B cell (primary cell): ENCODE data around the gene PSMC3IP. TPM values are rescaled to one million over a fixed set of nuclear protein-coding genes. Genes with fewer than 3 reads are reported as not detected.
A peak's percentile ranks its signal among the peaks of the same experiment; 100 is the strongest.

Experiments
- ATAC-seq: fragments of 200-7000 bp; cut with Tn5 transposase; one replicate; pipeline ENCODE4 v1.10.0; 2021; ENCODE audit warnings: low read depth, mild to moderate bottlenecking, moderate number of reproducible peaks, moderate library complexity
- CTCF ChIA-PET: fragments of 350-600 bp; sonication (Branson Sonifier 250); formaldehyde crosslinking; loops from one replicate; lab custom pipeline; 2021; ENCODE audit warnings: antibody characterized with exemption, inconsistent platforms; lab: Charles Lee
- POLR2A ChIA-PET: fragments of 350-600 bp; sonication (Branson Sonifier 250); formaldehyde crosslinking; loops from one replicate; lab custom pipeline; 2021; ENCODE audit warnings: antibody characterized with exemption; lab: Charles Lee
- DNase-seq: peaks from one replicate; pipeline ENCODE4 v3.0.0; 2013
- H2AFZ ChIP-seq: 2 replicates; pipeline ENCODE4 v1.6.1; 2012; ENCODE audit warnings: mild to moderate bottlenecking, low read depth, low read length; ENCODE audit not compliant: insufficient read depth, poor library complexity, severe bottlenecking
- H3K27ac ChIP-seq, 2 donors: 1 replicate in 1 of 2; 2 replicates in 1 of 2; pipeline ENCODE4 v1.5.1; 2012 to 2013; ENCODE audit warnings: low read length in 2 of 2, mild to moderate bottlenecking in 2 of 2, moderate library complexity in 1 of 2
- H3K27me3 ChIP-seq, 4 experiments: fragments of 200-600 bp in 1 of 4; sonication (generic) in 1 of 4; replicated peaks in 1 of 4; 1 replicate in 2 of 4; 2 replicates in 2 of 4; pipeline versions ENCODE4 v1.6.1 to v1.7.0; 2013 to 2016; ENCODE audit warnings: low read length in 3 of 4, mild to moderate bottlenecking in 2 of 4, mixed read lengths in 1 of 4, moderate library complexity in 1 of 4; ENCODE audit not compliant: insufficient read depth in 4 of 4, control insufficient read depth in 3 of 4; ENCODE audit errors: control extremely low read depth in 1 of 4
- H3K36me3 ChIP-seq, 2 experiments: replicated peaks in 1 of 2; 1 replicate in 1 of 2; 2 replicates in 1 of 2; pipeline versions ENCODE4 v1.6.1 to v1.7.1; 2013; ENCODE audit warnings: low read length in 1 of 2; ENCODE audit not compliant: insufficient read depth in 2 of 2, control insufficient read depth in 1 of 2; ENCODE audit errors: control extremely low read depth in 1 of 2, extremely low read depth in 1 of 2
- H3K4me1 ChIP-seq, 2 donors: fragments of 200-600 bp in 1 of 2; sonication (generic) in 1 of 2; 1 replicate in 1 of 2; 2 replicates in 1 of 2; pipeline versions ENCODE4 v1.5.1 to v1.6.1; 2013 to 2017; ENCODE audit warnings: low read length in 2 of 2; ENCODE audit not compliant: control insufficient read depth in 2 of 2, insufficient read depth in 2 of 2
- H3K4me2 ChIP-seq: replicated peaks from 2 replicates; pipeline ENCODE3; 2012; ENCODE audit warnings: mild to moderate bottlenecking, low read depth, low read length; ENCODE audit not compliant: poor library complexity, severe bottlenecking
- H3K4me3 ChIP-seq, 5 experiments: fragments of 200-600 bp in 1 of 5; sonication (generic) in 1 of 5; 1 replicate in 3 of 5; 2 replicates in 2 of 5; pipeline versions ENCODE4 v1.5.1 to v1.7.0; 2011 to 2016; ENCODE audit warnings: low read length in 4 of 5, mild to moderate bottlenecking in 4 of 5, low read depth in 2 of 5, control low read depth in 1 of 5, moderate library complexity in 1 of 5; ENCODE audit not compliant: insufficient read depth in 1 of 5; ENCODE audit errors: control extremely low read depth in 1 of 5, extremely low read depth in 1 of 5
- H3K79me2 ChIP-seq: fragments of 200-600 bp; sonication (generic); one replicate; pipeline ENCODE4 v1.6.0; 2016; ENCODE audit warnings: low read length; ENCODE audit not compliant: control insufficient read depth, insufficient read depth
- H3K9ac ChIP-seq: fragments of 200-600 bp; sonication (generic); 2 replicates; pipeline ENCODE4 v1.6.1; 2017; ENCODE audit warnings: mild to moderate bottlenecking, low read length, moderate library complexity
- H3K9me3 ChIP-seq, 3 donors: one replicate each; pipeline versions ENCODE4 v1.6.1 to v1.7.1; 2013; ENCODE audit warnings: low read length in 2 of 3; ENCODE audit not compliant: control insufficient read depth in 2 of 3, insufficient read depth in 1 of 3; ENCODE audit errors: control extremely low read depth in 1 of 3
- H4K20me1 ChIP-seq: 2 replicates; pipeline ENCODE4 v1.6.0; 2012; ENCODE audit warnings: mild to moderate bottlenecking, low read length; ENCODE audit not compliant: insufficient read depth, control insufficient read depth, poor library complexity, severe bottlenecking
- H3K27ac Mint-ChIP-seq: one replicate; pipeline ENCODE4 v1.8.0; 2021; ENCODE audit warnings: mixed read lengths
- H3K27me3 Mint-ChIP-seq: one replicate; pipeline ENCODE4 v1.8.0; 2021; ENCODE audit warnings: mixed read lengths
- H3K4me1 Mint-ChIP-seq: one replicate; pipeline ENCODE4 v1.8.0; 2021; ENCODE audit warnings: mixed read lengths
- H3K4me3 Mint-ChIP-seq: one replicate; pipeline ENCODE4 v1.8.0; 2021; ENCODE audit warnings: mixed read lengths
- H3K9me3 Mint-ChIP-seq: one replicate; pipeline ENCODE4 v1.8.0; 2022; ENCODE audit warnings: mixed read lengths; ENCODE audit not compliant: insufficient read depth
- CTCF ChIP-seq: fragments of 200-600 bp; IDR thresholded peaks from one replicate; pipeline ENCODE4 v1.8.0; 2022; ENCODE audit warnings: antibody characterized with exemption, mild to moderate bottlenecking
- EZH2 ChIP-seq: IDR thresholded peaks from 2 replicates; pipeline ENCODE4 v1.6.1; 2012; ENCODE audit warnings: borderline replicate concordance, low read depth, mild to moderate bottlenecking, moderate library complexity, low read length; ENCODE audit not compliant: insufficient read depth, poor library complexity, severe bottlenecking
- WGBS: methylation state at CpG from one replicate; pipeline ENCODE4 v1.1.5; 2013; ENCODE audit warnings: missing lambda C conversion rate; ENCODE audit not compliant: insufficient coverage; 5-methylcytosine and 5-hydroxymethylcytosine counted together
- intact Hi-C: fragments of 100-400 bp; cut with micrococcal nuclease; formaldehyde crosslinking; loops from one replicate; pipeline ENCODE4 v1.10.0; 2022
- polyA plus RNA-seq: library from polyadenylated mRNA; depleted of rRNA; stranded (reverse); fragments of >200 nt; gene quantifications from 2 replicates; pipeline ENCODE4 v1.2.3, GENCODE V29; 2012
- total RNA-seq, 2 donors: library from RNA; stranded (reverse); fragments of 120-200 nt in 1 of 2; gene quantifications; 1 replicate in 1 of 2; 2 replicates in 1 of 2; pipeline versions ENCODE4 v1.2.3 to v1.2.4, GENCODE V29; 2013 to 2022

Gene PSMC3IP
- total and polyA plus RNA-seq, 2 donors (not counting 1 experiment from before 2014, with no cell fraction given): 2.8 to 10.4 TPM

DNA sequence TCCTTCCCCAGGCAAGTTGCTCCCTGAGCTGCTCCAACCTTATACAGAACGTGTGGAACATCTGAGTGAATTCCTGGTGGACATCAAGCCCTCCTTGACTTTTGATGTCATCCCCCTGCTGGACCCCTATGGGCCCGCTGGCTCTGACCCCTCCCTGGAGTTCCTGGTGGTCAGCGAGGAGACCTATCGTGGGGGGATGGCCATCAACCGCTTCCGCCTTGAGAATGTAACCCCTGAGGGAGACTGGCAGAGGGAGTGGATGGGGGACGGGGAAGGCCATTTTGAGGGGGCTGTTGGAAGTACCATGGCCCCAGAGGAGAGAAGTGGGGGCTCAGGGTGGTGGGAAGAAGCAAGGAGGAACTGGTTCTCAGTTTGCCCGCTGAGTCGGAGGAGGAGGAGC lies 13.6 kb downstream of the PSMC3IP start:
- Histone ChIP-seq H3K9ac (no peak overlapping the region), H2AFZ (no peak overlapping the region), H3K4me1 (peaks cover 31 to 49% of the 10 kb centered on the region in 2 donors), H3K9me3 (no peaks in the 10 kb centered on the region), H3K27me3 (no peaks in the 10 kb centered on the region), H3K4me2 (no peak overlapping the region), H4K20me1 (peaks cover 19% of the 10 kb centered on the region), H3K27ac (no peak overlapping the region), H3K36me3 (peaks cover 0 to 28% of the 10 kb centered on the region in 2 experiments), H3K4me3 (no peak overlapping the region), H3K79me2 (peaks cover 68% of the 10 kb centered on the region)
- ATAC-seq (no peak), DNase-seq (no peak)
- intact Hi-C loops: no loop called here
- Mint-ChIP-seq H3K4me1 (peaks cover 45% of the 10 kb centered on the region), H3K27me3 (no peaks in the 10 kb centered on the region), H3K9me3 (no peaks in the 10 kb centered on the region), H3K4me3 (peak overlapping the region; percentile 97), H3K27ac (peak overlapping the region; percentile 79)
- WGBS: 96% methylated on average over 7 of the region's 9 CpGs
- POLR2A ChIA-PET: interaction anchor here (0.7 to 2.1 kb wide), 2 partner anchors 9 kb away, joined by 5 to 6 read pairs; no protein-coding TSS in a partner anchor
- CTCF ChIA-PET: interaction anchor here (1.7 to 6.4 kb wide), 2 partner anchors 13 to 16 kb away, joined by 4 to 51 read pairs; partner anchors contain the start of gene PSMC3IP
- TF ChIP-seq EZH2 (no peak), CTCF (no peak)

DNA sequence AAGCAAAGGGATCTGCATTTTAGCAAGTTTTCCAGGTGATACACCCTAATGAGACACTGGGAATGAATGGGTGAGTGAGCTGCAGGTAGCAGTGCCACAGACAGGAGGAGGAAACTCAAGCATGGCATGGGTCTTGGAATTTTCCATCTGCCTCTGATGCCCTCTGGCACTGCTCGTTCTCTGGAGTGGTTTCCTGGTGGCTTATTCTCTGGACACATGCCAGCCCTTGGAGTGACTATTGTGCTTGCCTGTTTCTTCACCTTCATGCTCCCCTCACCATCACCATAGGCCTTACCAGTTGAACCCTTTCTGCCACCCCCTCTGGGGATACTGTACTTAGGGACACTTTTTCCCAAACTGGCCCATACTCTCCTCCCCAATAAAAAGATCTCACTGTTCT lies 14.0 kb downstream of the PSMC3IP start:
- H3K9me3 Mint-ChIP-seq: no peaks in the 10 kb centered on the region
- H3K27ac ChIP-seq: no peak overlapping the region
- intact Hi-C loops: no loop called here
- H4K20me1 ChIP-seq: peaks cover 15% of the 10 kb centered on the region
- peak overlapping the region; percentile 79 for H3K27ac Mint-ChIP-seq
- POLR2A ChIA-PET: interaction anchor here (0.8 to 2.1 kb wide), 2 partner anchors 9 to 14 kb away, joined by 3 to 6 read pairs; partner anchors contain the start of gene PSMC3IP
- H3K27me3 ChIP-seq: no peaks in the 10 kb centered on the region
- peak overlapping the region in 2 of 5 experiments; percentile 12 to 95 for H3K4me3 ChIP-seq
- peaks cover 0 to 26% of the 10 kb centered on the region in 2 experiments for H3K36me3 ChIP-seq
- DNase-seq (no peak), ATAC-seq (no peak)
- H3K9me3 ChIP-seq: no peaks in the 10 kb centered on the region
- H3K4me2 ChIP-seq: peak overlapping the region; percentile 80
- peaks cover 64% of the 10 kb centered on the region for H3K79me2 ChIP-seq
- 100% methylated on average over 1 of the region's 1 CpG for WGBS
- CTCF ChIA-PET: interaction anchor here (0.6 to 6.4 kb wide), 3 partner anchors 14 to 31 kb away, joined by 3 to 51 read pairs (median 3); partner anchors contain the start of gene PSMC3IP
- no peak for TF ChIP-seq CTCF
- no peak for TF ChIP-seq EZH2
- H3K4me1 ChIP-seq: peaks cover 31 to 47% of the 10 kb centered on the region in 2 donors
- H3K9ac ChIP-seq: no peak overlapping the region
- no peak overlapping the region for H2AFZ ChIP-seq
- H3K27me3 Mint-ChIP-seq: no peaks in the 10 kb centered on the region
- H3K4me1 Mint-ChIP-seq: peaks cover 43% of the 10 kb centered on the region
- peak overlapping the region; percentile 97 for H3K4me3 Mint-ChIP-seq
